Trophoblast cell (in vitro differentiated cells and primary cell): ENCODE data around the gene ALKBH1.
"Not testable (repeated sequence)": the region's sequence is repeated elsewhere in the genome, so short reads cannot be mapped to it uniquely, and the experiment has no call there.

Experiments
- DNase-seq, 2 donors: peaks; one replicate each; pipeline ENCODE4 v3.0.0-alpha.2; 2016
- H2AFZ ChIP-seq: 2 replicates; pipeline ENCODE4 v1.6.1; 2013; ENCODE audit warnings: low read length, moderate library complexity, mild to moderate bottlenecking; ENCODE audit not compliant: insufficient read depth, poor library complexity
- H2AK5ac ChIP-seq: 2 replicates; pipeline ENCODE4 v1.6.1; 2013; ENCODE audit warnings: mild to moderate bottlenecking, low read length
- H2BK120ac ChIP-seq: 2 replicates; pipeline ENCODE4 v1.6.1; 2013; ENCODE audit warnings: low read length, mild to moderate bottlenecking, moderate library complexity; ENCODE audit not compliant: insufficient read depth, poor library complexity
- H2BK12ac ChIP-seq: 2 replicates; pipeline ENCODE4 v1.6.1; 2013; ENCODE audit warnings: mild to moderate bottlenecking, low read length, moderate library complexity
- H2BK5ac ChIP-seq: 2 replicates; pipeline ENCODE4 v1.6.1; 2013; ENCODE audit warnings: low read length, low read depth, moderate library complexity, mild to moderate bottlenecking; ENCODE audit not compliant: poor library complexity
- H3K14ac ChIP-seq: 2 replicates; pipeline ENCODE4 v1.6.1; 2013; ENCODE audit warnings: mild to moderate bottlenecking, low read length
- H3K18ac ChIP-seq: 2 replicates; pipeline ENCODE4 v1.6.1; 2013; ENCODE audit warnings: mild to moderate bottlenecking, low read length
- H3K23ac ChIP-seq: 2 replicates; pipeline ENCODE4 v1.6.1; 2013; ENCODE audit warnings: low read length
- H3K27ac ChIP-seq: 2 replicates; pipeline ENCODE4 v1.5.1; 2013; ENCODE audit warnings: low read depth, mild to moderate bottlenecking, inconsistent platforms, low read length, moderate library complexity
- H3K27me3 ChIP-seq: 2 replicates; pipeline ENCODE4 v1.6.1; 2013; ENCODE audit warnings: inconsistent platforms, mild to moderate bottlenecking, low read length, moderate library complexity; ENCODE audit not compliant: insufficient read depth
- H3K36me3 ChIP-seq, 2 experiments: 1 replicate in 1 of 2; 2 replicates in 1 of 2; pipeline ENCODE4 v1.6.1; 2013; ENCODE audit warnings: low read length in 2 of 2, mild to moderate bottlenecking in 2 of 2, moderate library complexity in 1 of 2; ENCODE audit not compliant: insufficient read depth in 2 of 2, control insufficient read depth in 1 of 2
- H3K4ac ChIP-seq: 2 replicates; pipeline ENCODE4 v1.6.1; 2013; ENCODE audit warnings: low read depth, mild to moderate bottlenecking, low read length, moderate library complexity
- H3K4me1 ChIP-seq, 2 experiments: 1 replicate in 1 of 2; 2 replicates in 1 of 2; pipeline ENCODE4 v1.6.1; 2013; ENCODE audit warnings: low read length in 2 of 2, mild to moderate bottlenecking in 2 of 2, moderate library complexity in 1 of 2; ENCODE audit not compliant: insufficient read depth in 2 of 2, control insufficient read depth in 1 of 2
- H3K4me2 ChIP-seq: 2 replicates; pipeline ENCODE4 v1.6.1; 2013; ENCODE audit warnings: inconsistent platforms, mild to moderate bottlenecking, low read length, moderate library complexity
- H3K4me3 ChIP-seq: 2 replicates; pipeline ENCODE4 v1.5.1; 2013; ENCODE audit warnings: mild to moderate bottlenecking, low read depth, low read length, inconsistent platforms
- H3K79me1 ChIP-seq: one replicate; pipeline ENCODE4 v1.6.1; 2013; ENCODE audit warnings: low read length
- H3K79me2 ChIP-seq: 2 replicates; pipeline ENCODE4 v1.6.1; 2013; ENCODE audit warnings: low read length, mild to moderate bottlenecking; ENCODE audit not compliant: control insufficient read depth, insufficient read depth, poor library complexity
- H3K9ac ChIP-seq: 2 replicates; pipeline ENCODE4 v1.6.1; 2013; ENCODE audit warnings: mild to moderate bottlenecking, low read length
- H3K9me3 ChIP-seq: 2 replicates; pipeline ENCODE4 v1.6.1; 2013; ENCODE audit warnings: low read depth, mild to moderate bottlenecking, control low read depth, inconsistent platforms, low read length; ENCODE audit not compliant: insufficient read depth
- H4K12ac ChIP-seq: 2 replicates; pipeline ENCODE4 v1.6.1; 2013; ENCODE audit warnings: low read depth, mild to moderate bottlenecking, low read length, moderate library complexity
- H4K8ac ChIP-seq: 2 replicates; pipeline ENCODE4 v1.6.1; 2013; ENCODE audit warnings: low read depth, mild to moderate bottlenecking, low read length, moderate library complexity
- H4K91ac ChIP-seq: one replicate; pipeline ENCODE4 v1.6.1; 2013; ENCODE audit warnings: low read depth, mild to moderate bottlenecking, low read length, moderate library complexity
- WGBS: extraction: QIAGEN DNeasy Blood & Tissue Kit; methylation state at CpG from one replicate; pipeline ENCODE4 v1.1.7; 2013; ENCODE audit warnings: missing lambda C conversion rate; ENCODE audit not compliant: insufficient read length, insufficient coverage; ENCODE audit errors: extremely low coverage; 5-methylcytosine and 5-hydroxymethylcytosine counted together

Gene ALKBH1

DNA sequence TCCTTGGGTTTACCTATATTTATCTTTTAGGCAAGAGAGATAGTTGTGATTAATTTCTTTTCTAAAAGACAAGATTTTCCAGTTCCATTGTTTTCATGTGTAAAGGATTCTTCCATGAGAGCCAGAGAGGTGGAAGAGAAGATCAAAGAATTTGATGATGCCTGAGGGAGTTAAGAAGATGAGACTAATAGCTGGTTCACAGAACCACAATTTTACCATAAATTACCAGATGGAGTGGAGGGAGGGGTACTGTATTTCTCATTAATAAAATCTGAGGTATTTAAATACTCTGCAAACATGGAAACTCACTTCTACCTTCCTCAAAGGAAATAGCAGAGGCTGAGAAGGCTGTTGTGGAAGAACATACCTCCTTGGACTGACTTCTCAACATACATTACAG lies 34.6 kb downstream of the ALKBH1 start:
- Histone ChIP-seq H3K4me1 (no peaks in the 10 kb centered on the region), H2BK12ac (no peak overlapping the region), H4K91ac (no peak overlapping the region), H3K27ac (no peak overlapping the region), H3K79me2 (no peaks in the 10 kb centered on the region), H2AK5ac (no peak overlapping the region), H3K18ac (no peak overlapping the region), H3K4me3 (no peak overlapping the region), H3K9me3 (no peaks in the 10 kb centered on the region), H2BK120ac (no peak overlapping the region), H4K8ac (no peak overlapping the region), H3K14ac (no peak overlapping the region), H3K4ac (no peak overlapping the region), H3K36me3 (peaks cover 4 to 13% of the 10 kb centered on the region in 2 experiments), H3K4me2 (no peak overlapping the region), H2AFZ (no peak overlapping the region), H2BK5ac (no peak overlapping the region), H3K23ac (no peak overlapping the region), H3K27me3 (no peaks in the 10 kb centered on the region), H4K12ac (no peak overlapping the region), H3K79me1 (no peaks in the 10 kb centered on the region), H3K9ac (no peak overlapping the region)
- no peak for DNase-seq

GRCh38 chr14:77667331-77667730 lies 40.5 kb downstream of the ALKBH1 start:
- Histone ChIP-seq H3K14ac (no peak overlapping the region), H4K12ac (no peak overlapping the region), H3K4me2 (no peak overlapping the region), H3K4me1 (no peaks in the 10 kb centered on the region), H3K18ac (no peak overlapping the region), H3K27ac (no peak overlapping the region), H3K23ac (no peak overlapping the region), H2AFZ (no peak overlapping the region), H3K9me3 (no peaks in the 10 kb centered on the region), H3K4ac (no peak overlapping the region), H2BK120ac (no peak overlapping the region), H2BK12ac (no peak overlapping the region), H2AK5ac (no peak overlapping the region), H3K36me3 (no peaks in the 10 kb centered on the region), H3K79me1 (no peaks in the 10 kb centered on the region), H3K27me3 (no peaks in the 10 kb centered on the region), H3K4me3 (no peak overlapping the region), H4K91ac (no peak overlapping the region), H2BK5ac (no peak overlapping the region), H3K9ac (no peak overlapping the region), H4K8ac (no peak overlapping the region), H3K79me2 (no peaks in the 10 kb centered on the region)
- no peak for DNase-seq

DNA sequence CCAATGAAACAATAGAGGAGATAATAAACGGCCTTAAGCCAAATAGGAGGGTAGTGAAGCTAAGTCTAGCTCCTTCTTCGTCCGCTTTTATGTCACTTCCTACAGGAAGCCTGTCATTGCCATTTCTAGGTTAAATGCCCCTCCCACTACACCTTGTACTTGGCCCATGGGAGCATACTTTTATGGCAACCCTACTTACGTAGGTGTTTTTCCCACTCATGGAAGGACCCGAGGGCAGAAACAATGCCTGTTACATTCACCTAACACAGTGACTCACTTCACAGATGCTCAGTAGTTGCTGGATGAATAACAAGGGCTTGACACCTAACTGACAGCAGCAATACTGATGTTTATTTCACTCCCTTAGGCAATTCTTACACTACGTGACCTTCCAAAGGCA lies 44.5 kb downstream of the ALKBH1 start:
- H3K14ac ChIP-seq = no peak overlapping the region
- H2AFZ ChIP-seq = no peak overlapping the region
- H3K79me2 ChIP-seq = no peaks in the 10 kb centered on the region
- H2BK5ac ChIP-seq = no peak overlapping the region
- H3K4me1 ChIP-seq = no peaks in the 10 kb centered on the region
- no peak overlapping the region for H2AK5ac ChIP-seq
- H3K27me3 ChIP-seq = no peaks in the 10 kb centered on the region
- no peak overlapping the region for H2BK120ac ChIP-seq
- H4K8ac ChIP-seq = no peak overlapping the region
- H4K91ac ChIP-seq = no peak overlapping the region
- H3K27ac ChIP-seq = no peak overlapping the region
- H3K9ac ChIP-seq = no peak overlapping the region
- H3K18ac ChIP-seq = no peak overlapping the region
- no CpG with 5 or more reads among the region's 6 CpGs for WGBS
- no peak overlapping the region for H3K4me2 ChIP-seq
- no peak overlapping the region for H2BK12ac ChIP-seq
- no peak overlapping the region for H3K4me3 ChIP-seq
- H3K79me1 ChIP-seq = no peaks in the 10 kb centered on the region
- H3K9me3 ChIP-seq = no peaks in the 10 kb centered on the region
- no peak overlapping the region for H3K4ac ChIP-seq
- no peaks in the 10 kb centered on the region for H3K36me3 ChIP-seq
- peak; percentile 88 to 93 for DNase-seq
- no peak overlapping the region for H4K12ac ChIP-seq
- no peak overlapping the region for H3K23ac ChIP-seq

DNA sequence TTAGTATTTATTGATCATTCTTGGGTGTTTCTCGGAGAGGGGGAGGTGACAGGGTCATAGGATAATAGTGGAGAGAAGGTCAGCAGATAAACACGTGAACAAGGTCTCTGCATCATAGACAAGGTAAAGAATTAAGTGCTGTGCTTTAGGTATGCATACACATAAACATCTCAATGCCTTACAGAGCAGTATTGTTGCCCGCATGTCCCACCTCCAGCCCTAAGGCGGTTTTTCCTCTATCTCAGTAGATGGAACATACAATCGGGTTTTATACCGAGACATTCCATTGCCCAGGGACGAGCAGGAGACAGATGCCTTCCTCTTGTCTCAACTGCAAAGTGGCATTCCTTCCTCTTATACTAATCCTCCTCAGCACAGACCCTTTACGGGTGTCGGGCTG lies 46.3 kb downstream of the ALKBH1 start:
- H3K14ac ChIP-seq, H2AFZ ChIP-seq, H2BK120ac ChIP-seq, H3K4me3 ChIP-seq, H3K9ac ChIP-seq, H3K79me1 ChIP-seq, H3K18ac ChIP-seq, H3K4me2 ChIP-seq, H3K27me3 ChIP-seq, H4K8ac ChIP-seq, H3K9me3 ChIP-seq, H3K4ac ChIP-seq, H2BK12ac ChIP-seq, H3K4me1 ChIP-seq, H3K23ac ChIP-seq, H3K27ac ChIP-seq, H4K91ac ChIP-seq, H4K12ac ChIP-seq, H3K36me3 ChIP-seq, H2BK5ac ChIP-seq, H2AK5ac ChIP-seq, H3K79me2 ChIP-seq: not testable (repeated sequence)
- DNase-seq = peak; percentile 36 to 58
- no CpG with 5 or more reads among the region's 9 CpGs for WGBS

DNA sequence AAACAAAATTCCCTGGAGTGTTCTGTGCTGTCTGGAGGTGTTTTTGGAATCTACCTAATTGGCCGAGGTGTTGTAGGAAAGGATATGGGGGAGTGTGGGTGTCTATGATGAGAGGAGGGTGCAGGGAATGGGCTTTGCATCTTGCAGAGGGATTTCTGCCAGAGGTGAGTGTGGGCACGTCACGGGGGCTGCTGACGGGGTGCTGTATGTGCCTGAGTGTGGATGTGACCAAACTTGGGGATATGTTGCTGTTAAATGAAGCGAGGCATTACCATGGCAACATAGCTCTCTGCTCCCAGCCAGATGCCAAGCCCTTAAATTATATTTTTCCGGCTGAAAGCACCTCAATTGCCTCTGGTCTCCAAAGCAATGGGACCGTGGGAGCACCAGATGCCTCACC lies 47.1 kb downstream of the ALKBH1 start:
- H3K79me2 ChIP-seq = no peaks in the 10 kb centered on the region
- no peak overlapping the region for H3K18ac ChIP-seq
- no peak overlapping the region for H4K12ac ChIP-seq
- H3K9me3 ChIP-seq = no peaks in the 10 kb centered on the region
- no peak for DNase-seq
- no peak overlapping the region for H2BK120ac ChIP-seq
- no peak overlapping the region for H3K4me2 ChIP-seq
- H2AFZ ChIP-seq = no peak overlapping the region
- H4K8ac ChIP-seq = no peak overlapping the region
- H3K79me1 ChIP-seq = no peaks in the 10 kb centered on the region
- no peak overlapping the region for H4K91ac ChIP-seq
- H2BK5ac ChIP-seq = no peak overlapping the region
- H3K14ac ChIP-seq = no peak overlapping the region
- WGBS = no CpG with 5 or more reads among the region's 7 CpGs
- H3K27me3 ChIP-seq = no peaks in the 10 kb centered on the region
- H3K4me3 ChIP-seq = no peak overlapping the region
- no peak overlapping the region for H3K9ac ChIP-seq
- H2BK12ac ChIP-seq = no peak overlapping the region
- H3K36me3 ChIP-seq = no peaks in the 10 kb centered on the region
- H2AK5ac ChIP-seq = no peak overlapping the region
- H3K27ac ChIP-seq = no peak overlapping the region
- H3K23ac ChIP-seq = no peak overlapping the region
- H3K4ac ChIP-seq = no peak overlapping the region
- no peaks in the 10 kb centered on the region for H3K4me1 ChIP-seq
